HEK293 (cell line): ENCODE measurements around the gene OR8A1.
"Not testable (repeated sequence)": the region's sequence is repeated elsewhere in the genome, so short reads cannot be mapped to it uniquely, and the experiment has no call there.

ENCODE experiments used
- CTCF ChIA-PET: fragments of 350-600 bp; formaldehyde crosslinking; extraction: SDS; loops from one replicate; lab custom pipeline; 2021; ENCODE audit warnings: antibody characterized with exemption; lab: Yijun Ruan, JAX
- POLR2A ChIA-PET: fragments of 300-600 bp; formaldehyde crosslinking; extraction: SDS; loops from one replicate; lab custom pipeline; 2020; ENCODE audit warnings: antibody characterized with exemption, inconsistent platforms; lab: Yijun Ruan, JAX
- H3K27ac ChIP-seq: fragments of 200-500 bp; sonication (Bioruptor generic); 2 replicates; pipeline ENCODE4 v1.5.1; 2014; ENCODE audit warnings: low read depth, low read length, control low read depth, inconsistent platforms; ENCODE audit errors: extremely low read depth
- H3K36me3 ChIP-seq, 2 experiments: fragments of 200-500 bp in 1 of 2; sonication (Bioruptor generic) in 1 of 2; 1 replicate in 1 of 2; 2 replicates in 1 of 2; pipeline ENCODE4 v1.5.1; 2014 to 2017; ENCODE audit warnings: inconsistent platforms in 2 of 2, low read length in 2 of 2; ENCODE audit not compliant: control insufficient read depth in 2 of 2, insufficient read depth in 1 of 2
- H3K4me1 ChIP-seq: fragments of 200-500 bp; sonication (Bioruptor generic); 2 replicates; pipeline ENCODE4 v1.5.1; 2014; ENCODE audit warnings: mild to moderate bottlenecking, low read length, inconsistent platforms; ENCODE audit not compliant: control insufficient read depth, insufficient read depth
- H3K4me3 ChIP-seq: 2 replicates; pipeline ENCODE4 v1.5.1; 2011; ENCODE audit warnings: low read depth, mild to moderate bottlenecking, control low read depth, low read length, moderate library complexity
- H3K9me3 ChIP-seq: fragments of 200-500 bp; sonication (Bioruptor generic); 2 replicates; pipeline ENCODE4 v1.5.1; 2014; ENCODE audit warnings: low read depth, low read length, inconsistent platforms; ENCODE audit not compliant: control insufficient read depth, insufficient read depth
- MEIS1 ChIP-seq: sonication (generic); formaldehyde crosslinking; IDR thresholded peaks from 2 replicates; pipeline ENCODE4 v1.8.1; 2022; ENCODE audit warnings: missing genetic modification reagents, mild to moderate bottlenecking, borderline replicate concordance
- OSR2 ChIP-seq: fragments of 450-650 bp; formaldehyde crosslinking; IDR thresholded peaks from 2 replicates; pipeline ENCODE4 v1.5.1; 2016; ENCODE audit warnings: missing biosample characterization, missing genetic modification characterization
- RBAK ChIP-seq: fragments of 450-650 bp; formaldehyde crosslinking; IDR thresholded peaks from 2 replicates; pipeline ENCODE4 v1.5.1; 2016; ENCODE audit warnings: missing biosample characterization, missing genetic modification characterization
- REST ChIP-seq: fragments of 450-650 bp; formaldehyde crosslinking; IDR thresholded peaks from 2 replicates; pipeline ENCODE4 v1.5.1; 2016; ENCODE audit warnings: missing biosample characterization, missing genetic modification characterization
- SCRT1 ChIP-seq: fragments of 450-650 bp; formaldehyde crosslinking; IDR thresholded peaks from 2 replicates; pipeline ENCODE4 v1.5.1; 2016; ENCODE audit warnings: missing biosample characterization, missing genetic modification characterization, borderline replicate concordance
- ZBTB49 ChIP-seq: fragments of 450-650 bp; formaldehyde crosslinking; IDR thresholded peaks from 2 replicates; pipeline ENCODE4 v1.5.1; 2016; ENCODE audit warnings: missing biosample characterization, missing genetic modification characterization, low read depth
- ZBTB8A ChIP-seq: fragments of 450-650 bp; formaldehyde crosslinking; IDR thresholded peaks from 2 replicates; pipeline ENCODE4 v1.5.1; 2016; ENCODE audit warnings: missing biosample characterization, missing genetic modification characterization
- ZNF138 ChIP-seq: fragments of 450-650 bp; formaldehyde crosslinking; IDR thresholded peaks from 2 replicates; pipeline ENCODE4 v1.5.1; 2016; ENCODE audit warnings: missing biosample characterization, missing genetic modification characterization, borderline replicate concordance
- ZNF266 ChIP-seq: fragments of 450-650 bp; formaldehyde crosslinking; IDR thresholded peaks from 2 replicates; pipeline ENCODE4 v1.5.1; 2016; ENCODE audit warnings: missing biosample characterization, missing genetic modification characterization, low read depth
- ZNF311 ChIP-seq: fragments of 450-650 bp; formaldehyde crosslinking; IDR thresholded peaks from 2 replicates; pipeline ENCODE4 v1.5.1; 2017; ENCODE audit warnings: missing biosample characterization, missing genetic modification characterization, borderline replicate concordance
- ZNF398 ChIP-seq: fragments of 450-650 bp; formaldehyde crosslinking; IDR thresholded peaks from 2 replicates; pipeline ENCODE4 v1.5.1; 2017; ENCODE audit warnings: missing biosample characterization, missing genetic modification characterization
- ZNF561 ChIP-seq: fragments of 450-650 bp; IDR thresholded peaks from 2 replicates; pipeline ENCODE4 v1.5.1; 2018; ENCODE audit warnings: missing biosample characterization, missing genetic modification characterization, borderline replicate concordance
- ZNF600 ChIP-seq: fragments of 450-650 bp; formaldehyde crosslinking; IDR thresholded peaks from 2 replicates; pipeline ENCODE4 v1.5.1; 2016; ENCODE audit warnings: missing biosample characterization, missing genetic modification characterization
- ZNF624 ChIP-seq: fragments of 450-650 bp; formaldehyde crosslinking; IDR thresholded peaks from 2 replicates; pipeline ENCODE4 v1.5.1; 2017; ENCODE audit warnings: missing biosample characterization, missing genetic modification characterization
- ZNF654 ChIP-seq: fragments of 450-650 bp; formaldehyde crosslinking; IDR thresholded peaks from 2 replicates; pipeline ENCODE4 v1.5.1; 2016; ENCODE audit warnings: low read depth, missing biosample characterization, missing genetic modification characterization
- ZNF768 ChIP-seq: fragments of 450-650 bp; formaldehyde crosslinking; IDR thresholded peaks from 2 replicates; pipeline ENCODE4 v1.5.1; 2018; ENCODE audit warnings: missing biosample characterization, mild to moderate bottlenecking, missing genetic modification characterization
- ZSCAN4 ChIP-seq: fragments of 450-650 bp; formaldehyde crosslinking; IDR thresholded peaks from 2 replicates; pipeline ENCODE4 v1.5.1; 2017; ENCODE audit warnings: missing biosample characterization, missing genetic modification characterization
- TF ChIP-seq, protein P1 (sequence below): fragments of 450-650 bp; formaldehyde crosslinking; IDR thresholded peaks from 2 replicates; pipeline ENCODE4 v1.5.1; 2016; ENCODE audit warnings: missing biosample characterization, missing genetic modification characterization
- TF ChIP-seq, protein P2 (sequence below): fragments of 450-650 bp; formaldehyde crosslinking; IDR thresholded peaks from 2 replicates; pipeline ENCODE4 v1.5.1; 2016; ENCODE audit warnings: missing biosample characterization, missing genetic modification characterization

OR8A1 gene

DNA sequence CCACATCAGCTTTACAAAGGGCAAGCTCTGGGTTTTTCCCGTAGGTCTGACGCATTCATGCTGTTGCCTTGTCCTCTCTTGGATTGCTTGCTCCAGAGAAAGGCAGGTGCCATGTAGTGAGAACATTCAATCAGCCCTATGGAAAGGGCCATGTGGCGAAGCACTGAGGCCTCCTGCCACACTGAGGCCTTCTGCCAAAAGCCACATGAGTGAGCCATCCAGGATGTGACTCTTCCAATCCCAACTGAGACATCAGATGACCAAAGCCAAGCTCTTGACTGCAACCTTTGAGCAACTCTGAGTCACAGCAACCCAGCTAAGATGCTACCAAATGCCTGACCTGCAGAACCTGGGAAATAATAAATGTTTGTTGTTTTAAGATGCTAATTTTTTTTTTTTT, 32.4 kb downstream of the OR8A1 start:
- Histone ChIP-seq H3K27ac (no peak overlapping the region), H3K36me3 (no peaks in the 10 kb centered on the region), H3K9me3 (no peaks in the 10 kb centered on the region), H3K4me3 (no peak overlapping the region), H3K4me1 (no peaks in the 10 kb centered on the region)
- POLR2A ChIA-PET: interaction anchor here (1.2 kb wide), 1 partner anchor 21 kb away, joined by 3 read pairs; the partner anchor contains the start of gene TBRG1
- CTCF ChIA-PET: interaction anchor here (0.6 kb wide), 1 partner anchor 187 kb away, joined by 3 read pairs; no protein-coding TSS in a partner anchor
- TF ChIP-seq REST (tag by site-specific recombination) (no peak), ZNF600 (tag by site-specific recombination) (no peak), ZSCAN4 (tag by site-specific recombination) (no peak), ZNF398 (tag by site-specific recombination) (no peak), ZNF561 (tag by site-specific recombination) (no peak)
- TF ChIP-seq, protein P1, sequence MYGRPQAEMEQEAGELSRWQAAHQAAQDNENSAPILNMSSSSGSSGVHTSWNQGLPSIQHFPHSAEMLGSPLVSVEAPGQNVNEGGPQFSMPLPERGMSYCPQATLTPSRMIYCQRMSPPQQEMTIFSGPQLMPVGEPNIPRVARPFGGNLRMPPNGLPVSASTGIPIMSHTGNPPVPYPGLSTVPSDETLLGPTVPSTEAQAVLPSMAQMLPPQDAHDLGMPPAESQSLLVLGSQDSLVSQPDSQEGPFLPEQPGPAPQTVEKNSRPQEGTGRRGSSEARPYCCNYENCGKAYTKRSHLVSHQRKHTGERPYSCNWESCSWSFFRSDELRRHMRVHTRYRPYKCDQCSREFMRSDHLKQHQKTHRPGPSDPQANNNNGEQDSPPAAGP: no peak

DNA sequence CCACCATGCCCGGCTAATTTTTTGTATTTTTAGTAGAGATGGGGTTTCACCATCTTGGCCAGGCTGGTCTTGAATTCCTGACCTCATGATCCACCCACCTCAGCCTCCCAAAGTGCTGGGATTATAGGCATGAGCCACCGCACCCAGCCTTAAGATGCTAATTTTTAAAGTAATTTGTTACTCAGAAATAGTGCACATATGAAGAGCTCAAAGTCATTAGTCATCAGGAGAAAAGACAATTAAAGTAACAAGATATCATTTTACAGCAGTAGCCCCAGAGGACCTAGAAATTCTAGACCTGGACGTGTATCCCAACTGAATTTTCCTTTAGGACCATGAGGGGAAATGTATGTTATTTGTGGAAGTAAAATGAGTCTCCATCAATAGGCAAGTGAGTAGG, 32.9 kb downstream of the OR8A1 start:
- H3K9me3 ChIP-seq, H3K27ac ChIP-seq, H3K4me1 ChIP-seq, H3K4me3 ChIP-seq, CTCF ChIA-PET, H3K36me3 ChIP-seq, POLR2A ChIA-PET: not testable (repeated sequence)

DNA sequence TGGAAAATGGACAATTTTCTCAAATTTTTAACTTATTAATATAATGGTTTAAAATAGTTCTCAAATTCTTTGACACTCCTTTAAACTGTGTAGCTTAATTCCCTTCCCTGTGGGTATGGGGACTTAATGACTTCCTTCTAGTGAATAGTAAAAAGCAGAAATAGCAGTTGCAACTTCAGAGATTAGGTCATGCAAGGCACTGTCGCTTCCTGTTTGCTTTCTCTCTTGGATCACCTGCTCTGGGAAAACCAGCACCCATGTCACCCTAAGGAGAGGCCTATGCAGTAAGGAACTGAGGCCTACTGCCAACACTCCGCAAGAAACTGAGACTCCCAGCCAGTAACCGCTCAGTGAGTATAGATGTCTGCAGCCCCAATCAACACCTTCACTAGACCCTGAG, 35.9 kb downstream of the OR8A1 start:
- Histone ChIP-seq H3K27ac (no peak overlapping the region), H3K9me3 (no peaks in the 10 kb centered on the region), H3K4me3 (no peak overlapping the region), H3K4me1 (no peaks in the 10 kb centered on the region), H3K36me3 (no peaks in the 10 kb centered on the region)
- CTCF ChIA-PET: interaction anchor here (0.6 to 0.7 kb wide), 3 partner anchors 37 to 1080 kb away, joined by 3 to 4 read pairs (median 3); no protein-coding TSS in a partner anchor
- POLR2A ChIA-PET: no interaction called here
- TF ChIP-seq RBAK (tag by site-specific recombination) (no peak), ZBTB49 (no peak), ZNF266 (tag by site-specific recombination) (no peak), ZNF654 (tag by site-specific recombination) (no peak), ZNF768 (tag by site-specific recombination) (no peak), SCRT1 (no peak), ZNF624 (no peak), ZNF138 (tag by site-specific recombination) (no peak), OSR2 (tag by site-specific recombination) (no peak), ZBTB8A (tag by site-specific recombination) (no peak), ZNF311 (tag by site-specific recombination) (no peak), MEIS1 (CRISPR knock-in tag) (no peak)
- TF ChIP-seq, protein P2, sequence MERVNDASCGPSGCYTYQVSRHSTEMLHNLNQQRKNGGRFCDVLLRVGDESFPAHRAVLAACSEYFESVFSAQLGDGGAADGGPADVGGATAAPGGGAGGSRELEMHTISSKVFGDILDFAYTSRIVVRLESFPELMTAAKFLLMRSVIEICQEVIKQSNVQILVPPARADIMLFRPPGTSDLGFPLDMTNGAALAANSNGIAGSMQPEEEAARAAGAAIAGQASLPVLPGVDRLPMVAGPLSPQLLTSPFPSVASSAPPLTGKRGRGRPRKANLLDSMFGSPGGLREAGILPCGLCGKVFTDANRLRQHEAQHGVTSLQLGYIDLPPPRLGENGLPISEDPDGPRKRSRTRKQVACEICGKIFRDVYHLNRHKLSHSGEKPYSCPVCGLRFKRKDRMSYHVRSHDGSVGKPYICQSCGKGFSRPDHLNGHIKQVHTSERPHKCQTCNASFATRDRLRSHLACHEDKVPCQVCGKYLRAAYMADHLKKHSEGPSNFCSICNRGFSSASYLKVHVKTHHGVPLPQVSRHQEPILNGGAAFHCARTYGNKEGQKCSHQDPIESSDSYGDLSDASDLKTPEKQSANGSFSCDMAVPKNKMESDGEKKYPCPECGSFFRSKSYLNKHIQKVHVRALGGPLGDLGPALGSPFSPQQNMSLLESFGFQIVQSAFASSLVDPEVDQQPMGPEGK (tag by site-specific recombination): no peak
